Islet precursor cell (in vitro differentiated cells): Measurements from ENCODE around the gene SULT2A1.
"Not testable (repeated sequence)": the region's sequence is repeated elsewhere in the genome, so short reads cannot be mapped to it uniquely, and the experiment has no call there.

Experiments used
- DNase-seq: peaks from one replicate; pipeline ENCODE4 v3.0.0-alpha.2; 2018

The SULT2A1 gene

DNA sequence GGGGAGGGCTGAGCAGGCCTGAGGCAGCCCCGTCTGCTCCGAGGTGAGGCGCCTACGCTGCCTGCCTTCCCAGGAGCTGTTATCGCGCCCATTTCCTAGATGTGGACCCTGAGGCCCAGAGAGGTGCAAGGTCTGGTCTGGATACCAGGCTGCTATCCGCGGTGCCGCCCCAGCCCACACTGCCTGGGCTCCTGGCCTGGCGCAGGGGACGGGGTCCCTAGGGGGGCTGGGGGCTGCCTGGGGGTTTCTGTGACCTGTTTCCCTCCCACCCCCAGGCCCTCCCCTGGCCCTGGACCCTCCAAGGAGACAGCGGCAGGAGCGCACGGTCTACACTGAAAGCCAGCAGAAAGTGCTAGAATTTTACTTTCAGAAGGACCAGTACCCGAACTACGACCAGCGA is 26.3 kb downstream of the SULT2A1 start:
- DNase-seq = not testable (repeated sequence)

DNA sequence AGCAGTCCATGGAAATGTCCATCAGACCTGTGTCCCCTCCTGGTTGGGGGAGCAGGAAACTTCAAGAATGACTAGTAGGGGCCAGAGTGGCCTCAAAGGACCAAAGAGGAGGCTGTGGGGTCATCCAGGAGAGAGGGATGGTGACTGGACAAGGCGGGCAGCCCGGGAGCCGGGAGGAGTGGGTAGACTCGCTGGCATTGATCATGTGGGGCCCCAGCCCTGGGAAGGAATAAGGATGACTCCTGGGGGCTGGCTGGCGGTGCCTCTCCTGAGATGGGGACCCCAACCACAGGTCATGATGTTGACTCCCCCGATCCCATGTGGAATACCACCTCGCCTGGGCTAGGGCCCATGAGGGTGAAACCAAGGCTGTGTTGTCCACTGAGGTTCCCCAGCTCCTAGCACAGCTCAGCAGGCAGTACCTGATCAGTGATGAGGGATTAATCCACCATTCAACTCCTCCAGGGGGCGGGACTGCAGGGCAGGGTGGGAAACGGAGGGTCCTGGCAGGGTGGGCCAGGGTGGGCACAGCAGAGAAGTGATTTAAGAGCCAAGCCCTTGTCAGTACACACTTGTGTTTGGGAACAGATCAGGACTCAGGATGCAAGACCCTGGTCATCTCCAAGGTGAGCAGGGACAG is 27.3 kb downstream of the SULT2A1 start, which contains the start of gene TPRX2:
Gene TPRX2, plus strand, starts transcription at position 590 of the 640 bp plus-strand sequence. Its CDS starts 12 bp downstream, at position 602.
- DNase-seq = not testable (repeated sequence)

GRCh38 chr19:47858231-47858630 is 27.9 kb downstream of the SULT2A1 start:
- DNase-seq = peak; percentile 76

DNA sequence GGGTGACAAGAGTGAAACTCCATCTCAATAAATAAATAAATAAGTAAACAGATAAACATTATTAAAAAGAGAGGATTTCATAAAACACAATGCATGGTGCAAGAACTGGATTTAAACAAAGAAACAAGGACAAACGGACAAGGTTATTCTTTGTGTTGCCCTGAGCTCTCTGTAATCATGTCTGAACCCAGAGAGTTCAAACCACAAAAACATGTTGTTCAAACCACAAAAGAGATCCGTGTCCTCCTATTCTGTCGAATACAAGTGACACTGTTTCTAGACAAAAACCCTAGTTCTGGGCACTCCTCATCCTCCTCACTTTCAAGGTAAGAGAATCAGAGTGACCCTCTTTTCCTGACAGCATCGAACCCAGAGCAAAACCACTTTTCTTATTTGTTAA is 31.7 kb downstream of the SULT2A1 start:
- no peak for DNase-seq

GRCh38 chr19:47853003-47853402 is 33.1 kb downstream of the SULT2A1 start:
- DNase-seq = no peak

GRCh38 chr19:47848823-47849473 is 37.2 kb downstream of the SULT2A1 start:
- peak; percentile 67 for DNase-seq

GRCh38 chr19:47848425-47848822 is 37.7 kb downstream of the SULT2A1 start:
- DNase-seq = no peak

GRCh38 chr19:47842941-47843340 is 43.2 kb downstream of the SULT2A1 start:
- no peak for DNase-seq

DNA sequence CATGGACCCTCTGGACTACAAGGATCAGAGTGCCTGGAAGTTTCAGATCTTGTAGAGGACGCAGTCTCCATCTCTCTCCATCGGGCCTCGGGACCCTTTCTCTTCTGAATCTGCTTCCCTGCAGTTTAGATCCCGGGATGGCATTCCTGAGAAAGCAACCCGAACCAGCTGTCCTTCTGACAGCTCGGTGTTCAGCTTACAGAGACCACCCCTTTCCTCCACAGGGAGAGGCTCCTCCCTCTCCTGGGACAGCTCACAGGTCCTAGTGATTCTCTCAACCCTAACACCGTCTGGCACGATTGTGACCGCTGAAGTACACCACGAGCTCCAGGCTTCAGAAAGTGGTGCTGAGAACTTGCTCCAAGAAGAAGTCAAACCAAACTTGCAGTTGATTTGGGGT is 46.2 kb downstream of the SULT2A1 start:
- peak; percentile 79 for DNase-seq

- DNase-seq = no peak
Measured at GRCh38 chr19:47839411-47839810, 46.7 kb downstream of the SULT2A1 start.

GRCh38 chr19:47836038-47836437 is 50.1 kb downstream of the SULT2A1 start:
- no peak for DNase-seq

DNA sequence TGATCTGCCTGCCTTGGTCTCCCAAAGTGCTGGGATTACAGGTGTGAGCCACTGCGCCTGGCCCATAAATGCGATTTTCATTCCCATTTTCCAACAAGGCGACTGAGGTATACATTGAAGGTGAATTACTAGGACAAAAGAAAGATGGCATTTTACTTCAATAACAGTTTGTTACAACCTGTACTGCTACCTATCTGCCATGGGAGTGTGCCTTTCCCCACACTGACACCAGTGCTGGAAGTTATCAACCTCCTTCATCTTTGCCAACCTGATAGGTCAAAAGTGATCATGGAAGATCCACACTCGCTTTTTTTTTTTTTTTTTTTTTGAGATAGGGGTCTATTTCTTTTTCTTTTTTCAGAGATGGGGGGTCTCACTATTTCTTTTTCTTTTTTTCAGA is 53.4 kb downstream of the SULT2A1 start:
- DNase-seq = no peak

DNA sequence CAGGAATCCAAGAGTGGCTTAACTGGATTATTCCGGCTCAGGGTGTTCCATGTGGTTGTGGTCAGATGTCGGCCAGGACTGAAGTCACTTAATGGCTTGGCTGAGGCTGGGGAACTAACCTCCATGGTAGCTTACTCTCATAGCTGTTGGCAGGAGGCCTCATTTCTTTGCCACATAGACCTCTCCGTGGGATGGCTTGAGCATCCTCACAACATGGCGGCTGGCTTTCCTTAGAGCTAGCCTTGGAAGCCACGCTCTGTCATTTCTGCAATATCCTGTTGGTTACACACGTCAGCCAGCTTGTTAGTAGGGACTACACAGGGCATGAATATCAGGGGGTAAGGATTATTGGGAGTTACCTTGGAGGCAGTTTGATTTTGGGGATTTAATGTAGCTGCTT is 59.3 kb downstream of the SULT2A1 start:
- no peak for DNase-seq

DNA sequence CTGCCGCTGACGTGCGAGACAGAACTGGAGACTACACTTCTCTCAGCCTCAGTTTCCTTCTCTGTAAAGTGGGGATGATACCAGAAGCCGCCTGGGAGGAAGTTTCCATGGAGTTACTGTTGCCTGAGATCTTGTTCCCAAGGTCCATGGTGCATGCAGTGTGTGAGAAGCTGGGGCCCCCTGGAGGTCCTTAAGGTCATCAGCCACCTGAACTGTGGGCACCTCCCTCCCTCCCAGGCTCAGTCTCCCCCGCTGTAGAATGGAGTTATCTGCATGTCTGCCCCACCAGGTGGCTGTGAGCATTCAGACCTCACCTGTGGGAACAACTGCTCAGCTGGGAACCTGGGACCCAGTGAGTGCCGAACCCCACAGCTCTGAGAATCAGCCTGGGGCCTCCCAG is 61.7 kb downstream of the SULT2A1 start:
- no peak for DNase-seq

DNA sequence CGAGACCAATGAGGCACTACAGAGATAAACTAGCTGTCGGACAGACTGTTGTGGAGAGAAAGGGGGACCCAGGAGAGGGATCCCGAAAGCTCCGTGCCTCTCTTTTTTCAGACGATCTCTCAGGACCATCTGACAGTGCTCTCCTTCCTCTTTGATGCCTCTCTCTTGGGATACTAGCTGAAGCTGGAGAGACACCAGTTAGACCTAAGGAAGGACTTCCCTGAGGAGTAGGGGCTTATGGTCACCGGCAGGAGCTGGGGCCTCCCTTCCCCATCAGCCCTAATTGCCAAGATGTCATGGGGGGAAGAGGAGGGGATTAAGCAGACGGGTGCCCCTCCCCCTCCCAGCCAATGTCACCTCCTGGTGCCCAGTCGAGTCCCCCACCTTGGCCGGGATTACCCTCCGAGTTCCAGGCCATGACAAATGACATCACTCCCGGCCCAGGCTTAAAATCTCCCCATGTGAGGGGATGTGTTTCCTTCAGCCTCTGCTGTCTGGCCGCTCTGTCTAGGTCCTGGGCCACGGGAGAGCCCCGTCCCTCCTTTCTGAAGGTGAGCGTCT is 64.6 kb downstream of the SULT2A1 start, which contains the start of gene CRX:
Gene CRX, plus strand, starts transcription at position 478 of the 561 bp plus-strand sequence. CDS start 12,507 bp downstream, outside the sequence.
- DNase-seq = no peak
